SK-N-SH treated with all-trans-retinoic acid at 6 μM for 48 hours (cell line): Measurements from ENCODE around the gene DOK1.

Experiments
- ATAC-seq: fragments of 200-7000 bp; cut with Tn5 transposase; 3 replicates; pipeline ENCODE4 v1.9.1; 2020; ENCODE audit warnings: mild to moderate bottlenecking, moderate library complexity
- ARNTL ChIP-seq: fragments of 450-650 bp; formaldehyde crosslinking; IDR thresholded peaks from 2 replicates; pipeline ENCODE4 v1.5.0; 2020; ENCODE audit warnings: low read depth, mild to moderate bottlenecking, moderate library complexity, borderline replicate concordance
- BACH2 ChIP-seq: fragments of 250-450 bp; sonication (Bioruptor Pico); IDR thresholded peaks from 2 replicates; pipeline ENCODE4 v1.9.0; 2021; ENCODE audit warnings: mild to moderate bottlenecking, borderline replicate concordance
- CREB5 ChIP-seq: fragments of 250-450 bp; sonication (Bioruptor Pico); IDR thresholded peaks from 2 replicates; pipeline ENCODE4 v1.5.1; 2020; ENCODE audit warnings: low read depth, mild to moderate bottlenecking, moderate library complexity
- CSDC2 ChIP-seq: fragments of 250-450 bp; sonication (Bioruptor Pico); IDR thresholded peaks from 2 replicates; pipeline ENCODE4 v1.5.0; 2020; ENCODE audit warnings: mild to moderate bottlenecking, moderate library complexity
- CSRNP3 ChIP-seq: fragments of 250-450 bp; sonication (Bioruptor Pico); IDR thresholded peaks from 2 replicates; pipeline ENCODE4 v1.5.1; 2021; ENCODE audit warnings: mild to moderate bottlenecking, moderate library complexity
- ESRRG ChIP-seq: fragments of 250-450 bp; sonication (Bioruptor Pico); IDR thresholded peaks from 2 replicates; pipeline ENCODE4 v1.6.1; 2021; ENCODE audit warnings: mild to moderate bottlenecking
- GLIS3 ChIP-seq: fragments of 250-450 bp; sonication (Bioruptor Pico); IDR thresholded peaks from 2 replicates; pipeline ENCODE4 v1.5.0; 2020; ENCODE audit warnings: mild to moderate bottlenecking, moderate library complexity
- ISL1 ChIP-seq: fragments of 250-450 bp; sonication (Bioruptor Pico); IDR thresholded peaks from 2 replicates; pipeline ENCODE4 v2.1.2; 2022; ENCODE audit warnings: mild to moderate bottlenecking, moderate library complexity
- OSR1 ChIP-seq: fragments of 250-450 bp; sonication (Bioruptor Pico); IDR thresholded peaks from 2 replicates; pipeline ENCODE4 v1.8.0; 2022; ENCODE audit warnings: moderate library complexity, mild to moderate bottlenecking, inconsistent platforms
- PATZ1 ChIP-seq: fragments of 250-450 bp; sonication (Bioruptor Pico); IDR thresholded peaks from 2 replicates; pipeline ENCODE4 v1.8.0; 2020; ENCODE audit warnings: mild to moderate bottlenecking, moderate library complexity, borderline replicate concordance
- POU6F1 ChIP-seq: fragments of 250-450 bp; sonication (Bioruptor Pico); IDR thresholded peaks from 2 replicates; pipeline ENCODE4 v1.8.0; 2021; ENCODE audit warnings: low read depth, mild to moderate bottlenecking, moderate library complexity, borderline replicate concordance
- SNAI2 ChIP-seq: fragments of 250-450 bp; sonication (Bioruptor Pico); IDR thresholded peaks from 2 replicates; pipeline ENCODE4 v1.5.0; 2020; ENCODE audit warnings: mild to moderate bottlenecking, moderate library complexity
- TSHZ2 ChIP-seq: fragments of 250-450 bp; sonication (Bioruptor Pico); IDR thresholded peaks from 2 replicates; pipeline ENCODE4 v1.5.0; 2020; ENCODE audit warnings: mild to moderate bottlenecking, moderate library complexity
- ZNF565 ChIP-seq: fragments of 450-650 bp; formaldehyde crosslinking; conservative IDR thresholded peaks from 2 replicates; pipeline ENCODE4 v1.5.0; 2020; ENCODE audit warnings: low read depth, mild to moderate bottlenecking, moderate library complexity
- ZNF70 ChIP-seq: fragments of 450-650 bp; formaldehyde crosslinking; IDR thresholded peaks from 2 replicates; pipeline ENCODE4 v1.5.0; 2020; ENCODE audit warnings: mild to moderate bottlenecking, moderate library complexity
- ZNF8 ChIP-seq: fragments of 450-650 bp; formaldehyde crosslinking; IDR thresholded peaks from 2 replicates; pipeline ENCODE4 v1.5.0; 2020; ENCODE audit warnings: mild to moderate bottlenecking, moderate library complexity

The DOK1 gene

GRCh38 chr2:74606927-74607326, 52.4 kb downstream of the DOK1 start:
- no peak for ATAC-seq
- TF ChIP-seq ZNF565 (CRISPR knock-in tag) (no peak), ZNF8 (CRISPR knock-in tag) (no peak), ARNTL (no peak), PATZ1 (no peak), POU6F1 (CRISPR knock-in tag) (no peak), ESRRG (CRISPR knock-in tag) (no peak), ISL1 (CRISPR knock-in tag) (no peak), OSR1 (CRISPR knock-in tag) (no peak), CREB5 (CRISPR knock-in tag) (no peak), SNAI2 (CRISPR knock-in tag) (no peak), CSRNP3 (CRISPR knock-in tag) (no peak), ZNF70 (CRISPR knock-in tag) (no peak), BACH2 (CRISPR knock-in tag) (no peak), CSDC2 (CRISPR knock-in tag) (no peak), TSHZ2 (CRISPR knock-in tag) (no peak), GLIS3 (no peak)
